ENCODE measurements around the gene FAM241A.

DNA sequence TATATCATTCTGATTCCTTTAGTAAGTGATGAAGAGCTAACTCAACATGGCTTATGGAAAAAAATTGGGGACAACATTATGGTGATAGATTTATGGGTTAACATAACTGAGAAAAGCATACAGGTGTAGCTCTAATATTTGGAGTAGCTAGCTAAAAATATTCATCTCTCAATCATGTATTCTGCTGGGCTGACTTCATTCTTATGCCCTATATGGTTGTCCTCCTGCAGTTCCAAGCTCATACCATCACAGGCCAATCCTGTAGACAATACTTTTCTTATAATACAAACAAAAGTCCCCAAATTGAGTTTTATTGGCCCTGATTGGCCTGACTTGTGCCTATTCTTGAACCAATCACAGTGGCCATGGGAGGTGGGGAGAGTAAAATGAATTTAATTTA, 6.7 kb upstream of the FAM241A start:
- TF ChIP-seq, protein P1, sequence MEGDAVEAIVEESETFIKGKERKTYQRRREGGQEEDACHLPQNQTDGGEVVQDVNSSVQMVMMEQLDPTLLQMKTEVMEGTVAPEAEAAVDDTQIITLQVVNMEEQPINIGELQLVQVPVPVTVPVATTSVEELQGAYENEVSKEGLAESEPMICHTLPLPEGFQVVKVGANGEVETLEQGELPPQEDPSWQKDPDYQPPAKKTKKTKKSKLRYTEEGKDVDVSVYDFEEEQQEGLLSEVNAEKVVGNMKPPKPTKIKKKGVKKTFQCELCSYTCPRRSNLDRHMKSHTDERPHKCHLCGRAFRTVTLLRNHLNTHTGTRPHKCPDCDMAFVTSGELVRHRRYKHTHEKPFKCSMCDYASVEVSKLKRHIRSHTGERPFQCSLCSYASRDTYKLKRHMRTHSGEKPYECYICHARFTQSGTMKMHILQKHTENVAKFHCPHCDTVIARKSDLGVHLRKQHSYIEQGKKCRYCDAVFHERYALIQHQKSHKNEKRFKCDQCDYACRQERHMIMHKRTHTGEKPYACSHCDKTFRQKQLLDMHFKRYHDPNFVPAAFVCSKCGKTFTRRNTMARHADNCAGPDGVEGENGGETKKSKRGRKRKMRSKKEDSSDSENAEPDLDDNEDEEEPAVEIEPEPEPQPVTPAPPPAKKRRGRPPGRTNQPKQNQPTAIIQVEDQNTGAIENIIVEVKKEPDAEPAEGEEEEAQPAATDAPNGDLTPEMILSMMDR (IDR thresholded peaks at IDR 0.05): no peak
- TF ChIP-seq, protein P2, sequence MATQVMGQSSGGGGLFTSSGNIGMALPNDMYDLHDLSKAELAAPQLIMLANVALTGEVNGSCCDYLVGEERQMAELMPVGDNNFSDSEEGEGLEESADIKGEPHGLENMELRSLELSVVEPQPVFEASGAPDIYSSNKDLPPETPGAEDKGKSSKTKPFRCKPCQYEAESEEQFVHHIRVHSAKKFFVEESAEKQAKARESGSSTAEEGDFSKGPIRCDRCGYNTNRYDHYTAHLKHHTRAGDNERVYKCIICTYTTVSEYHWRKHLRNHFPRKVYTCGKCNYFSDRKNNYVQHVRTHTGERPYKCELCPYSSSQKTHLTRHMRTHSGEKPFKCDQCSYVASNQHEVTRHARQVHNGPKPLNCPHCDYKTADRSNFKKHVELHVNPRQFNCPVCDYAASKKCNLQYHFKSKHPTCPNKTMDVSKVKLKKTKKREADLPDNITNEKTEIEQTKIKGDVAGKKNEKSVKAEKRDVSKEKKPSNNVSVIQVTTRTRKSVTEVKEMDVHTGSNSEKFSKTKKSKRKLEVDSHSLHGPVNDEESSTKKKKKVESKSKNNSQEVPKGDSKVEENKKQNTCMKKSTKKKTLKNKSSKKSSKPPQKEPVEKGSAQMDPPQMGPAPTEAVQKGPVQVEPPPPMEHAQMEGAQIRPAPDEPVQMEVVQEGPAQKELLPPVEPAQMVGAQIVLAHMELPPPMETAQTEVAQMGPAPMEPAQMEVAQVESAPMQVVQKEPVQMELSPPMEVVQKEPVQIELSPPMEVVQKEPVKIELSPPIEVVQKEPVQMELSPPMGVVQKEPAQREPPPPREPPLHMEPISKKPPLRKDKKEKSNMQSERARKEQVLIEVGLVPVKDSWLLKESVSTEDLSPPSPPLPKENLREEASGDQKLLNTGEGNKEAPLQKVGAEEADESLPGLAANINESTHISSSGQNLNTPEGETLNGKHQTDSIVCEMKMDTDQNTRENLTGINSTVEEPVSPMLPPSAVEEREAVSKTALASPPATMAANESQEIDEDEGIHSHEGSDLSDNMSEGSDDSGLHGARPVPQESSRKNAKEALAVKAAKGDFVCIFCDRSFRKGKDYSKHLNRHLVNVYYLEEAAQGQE (IDR thresholded peaks at IDR 0.05; ENCODE audit: insufficient read depth in 1 of 2, low read depth in 2 of 2, low read length in 1 of 2): no peak
- TF ChIP-seq POLR2AphosphoS5 (IDR thresholded peaks at IDR 0.05; ENCODE audit: low read depth, low read length) (no peak), SIN3A (IDR thresholded peaks at IDR 0.05; ENCODE audit: borderline replicate concordance, insufficient read depth, low read depth, low read length) (no peak)

Data from Panc1 (cell line).